ENCODE measurements around the gene SLC39A2. TPM values are rescaled to one million over a fixed set of nuclear protein-coding genes. Genes with fewer than 3 reads are reported as not detected.

SLC39A2 gene
- total RNA-seq, 2 experiments from 2014 or later, result not detected

- no peak overlapping the region for H3K4me3 Mint-ChIP-seq
- intact Hi-C loops (cut with micrococcal nuclease), result no loop called here
- H3K9me3 Mint-ChIP-seq, result no peaks in the 10 kb centered on the region
- peaks cover 4% of the 10 kb centered on the region for H3K4me1 Mint-ChIP-seq (ENCODE audit: low read depth)
- no peaks in the 10 kb centered on the region for H3K36me3 Mint-ChIP-seq (ENCODE audit: low read depth)
- no peak for DNase-seq
- H3K27ac Mint-ChIP-seq, result no peak overlapping the region
- H3K27me3 Mint-ChIP-seq (ENCODE audit: low read depth), result no peaks in the 10 kb centered on the region
- CTCF ChIA-PET, result interaction anchor here (0.5 to 11.6 kb wide), 7 partner anchors 15 to 149 kb away, joined by 3 to 260 read pairs (median 3); partner anchors contain the start of genes SLC39A2 and TMEM253
Measured at GRCh38 chr14:21018781-21019180, 19.7 kb downstream of the SLC39A2 start.

DNA sequence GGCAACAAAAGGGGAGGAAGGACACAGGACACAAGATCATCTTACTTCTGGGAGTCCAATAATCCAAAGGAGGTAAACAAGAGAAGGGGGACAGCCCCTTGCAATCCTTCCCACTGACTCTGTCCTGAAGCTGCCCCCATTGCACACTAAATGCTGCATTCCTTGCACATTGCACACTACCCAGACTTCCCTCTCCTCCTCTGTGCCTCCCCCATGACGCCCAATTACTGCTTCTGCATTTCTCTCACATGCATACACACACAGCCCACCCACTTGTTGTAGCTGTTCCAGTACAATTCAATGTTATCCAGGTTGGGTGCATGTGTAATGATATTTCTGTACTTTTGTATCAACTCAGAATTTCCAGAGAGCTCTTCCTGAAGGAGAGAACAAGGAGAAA is 20.3 kb downstream of the SLC39A2 start:
- Mint-ChIP-seq H3K9me3 (no peaks in the 10 kb centered on the region), H3K27me3 (ENCODE audit: low read depth) (no peaks in the 10 kb centered on the region), H3K4me3 (no peak overlapping the region), H3K36me3 (ENCODE audit: low read depth) (no peaks in the 10 kb centered on the region), H3K4me1 (ENCODE audit: low read depth) (peaks cover 10% of the 10 kb centered on the region), H3K27ac (no peak overlapping the region)
- no peak for DNase-seq
- intact Hi-C loops (cut with micrococcal nuclease), result no loop called here
- CTCF ChIA-PET, result interaction anchor here (0.9 to 11.6 kb wide), 5 partner anchors 16 to 86 kb away, joined by 3 to 260 read pairs (median 3); partner anchors contain the start of gene TMEM253

- peaks cover 10% of the 10 kb centered on the region for H3K4me1 Mint-ChIP-seq (ENCODE audit: low read depth)
- H3K27ac Mint-ChIP-seq, result no peak overlapping the region
- DNase-seq, result no peak
- no peaks in the 10 kb centered on the region for H3K27me3 Mint-ChIP-seq (ENCODE audit: low read depth)
- intact Hi-C loops (cut with micrococcal nuclease), result no loop called here
- H3K9me3 Mint-ChIP-seq, result no peaks in the 10 kb centered on the region
- CTCF ChIA-PET, result interaction anchor here (0.9 to 11.6 kb wide), 8 partner anchors 11 to 84 kb away, joined by 3 to 260 read pairs (median 3); partner anchors contain the start of gene TMEM253
- H3K4me3 Mint-ChIP-seq, result no peak overlapping the region
- no peaks in the 10 kb centered on the region for H3K36me3 Mint-ChIP-seq (ENCODE audit: low read depth)
Measured at GRCh38 chr14:21020977-21021545, 22.0 kb downstream of the SLC39A2 start.

DNA sequence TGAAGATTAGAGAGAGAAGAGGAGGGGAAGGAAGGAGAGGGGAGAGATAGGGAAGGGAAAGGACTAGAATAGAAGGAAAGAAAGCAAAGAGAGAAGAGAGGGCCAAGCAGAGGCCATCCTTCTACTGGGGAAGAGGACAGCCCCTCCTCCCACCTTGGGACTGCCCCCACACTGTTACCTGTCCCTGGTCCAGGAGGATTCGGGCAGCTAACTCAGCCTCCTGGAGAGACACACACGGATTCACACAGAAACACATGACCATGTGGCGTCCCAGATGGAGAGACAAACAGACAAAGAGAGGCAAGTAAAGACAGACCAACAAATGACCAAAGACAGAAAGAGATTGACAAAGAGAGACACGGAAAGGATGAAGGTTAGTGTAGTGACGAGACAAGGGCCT is 23.6 kb downstream of the SLC39A2 start:
- Mint-ChIP-seq H3K36me3 (ENCODE audit: low read depth) (no peaks in the 10 kb centered on the region), H3K4me3 (no peak overlapping the region), H3K9me3 (no peaks in the 10 kb centered on the region), H3K4me1 (ENCODE audit: low read depth) (peaks cover 10% of the 10 kb centered on the region), H3K27ac (no peak overlapping the region), H3K27me3 (ENCODE audit: low read depth) (no peaks in the 10 kb centered on the region)
- no peak for DNase-seq
- intact Hi-C loops (cut with micrococcal nuclease), result no loop called here
- CTCF ChIA-PET, result interaction anchor here (0.9 to 1.9 kb wide), 3 partner anchors 17 to 73 kb away, joined by 3 to 15 read pairs (median 4); no protein-coding TSS in a partner anchor

- H3K4me1 Mint-ChIP-seq (ENCODE audit: low read depth), result peaks cover 10% of the 10 kb centered on the region
- H3K27me3 Mint-ChIP-seq (ENCODE audit: low read depth), result no peaks in the 10 kb centered on the region
- no peak overlapping the region for H3K27ac Mint-ChIP-seq
- intact Hi-C loops (cut with micrococcal nuclease), result no loop called here
- CTCF ChIA-PET, result interaction anchor here (0.9 to 2.2 kb wide), 4 partner anchors 8 to 73 kb away, joined by 3 to 21 read pairs (median 10); no protein-coding TSS in a partner anchor
- no peaks in the 10 kb centered on the region for H3K36me3 Mint-ChIP-seq (ENCODE audit: low read depth)
- no peak overlapping the region for H3K4me3 Mint-ChIP-seq
- DNase-seq, result no peak
- no peaks in the 10 kb centered on the region for H3K9me3 Mint-ChIP-seq
Measured at GRCh38 chr14:21023174-21023573, 24.1 kb downstream of the SLC39A2 start.

DNA sequence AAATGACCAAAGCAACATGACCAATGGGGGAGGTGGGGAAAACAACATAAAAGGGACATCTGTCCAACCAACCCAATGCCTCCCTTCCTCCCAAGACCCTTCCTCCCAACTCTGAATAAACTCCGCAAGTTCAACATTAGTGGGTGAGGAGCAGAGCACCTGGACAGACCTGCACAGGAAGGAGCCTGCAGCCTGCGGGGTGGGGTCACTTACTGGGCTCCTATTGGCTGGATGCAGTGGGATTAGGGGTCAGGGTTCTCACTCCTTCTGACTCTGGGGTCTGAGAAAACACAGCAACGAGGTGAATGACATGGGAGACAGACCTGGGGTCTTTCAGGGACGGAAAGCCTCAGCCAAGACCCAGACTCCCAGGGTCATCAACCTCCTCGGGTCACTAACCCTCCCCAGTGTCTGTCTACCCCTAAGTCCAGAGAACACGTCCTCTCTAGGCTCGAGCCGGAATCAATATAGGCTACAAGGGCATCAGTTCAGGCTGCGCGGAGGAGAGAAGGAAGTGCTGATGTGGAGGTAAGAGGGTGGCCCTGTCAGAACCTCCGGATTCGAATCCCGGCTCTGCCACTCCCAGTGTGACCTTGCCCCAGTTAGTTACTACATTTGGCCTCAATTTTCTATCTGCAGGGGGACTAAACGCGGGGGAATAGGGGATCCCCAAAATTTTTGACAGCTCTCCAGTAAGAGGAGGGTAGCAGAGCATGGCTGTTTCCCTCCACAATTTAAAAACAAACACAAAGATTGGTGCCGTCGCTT is 24.9 kb downstream of the SLC39A2 start:
- Mint-ChIP-seq H3K9me3 (no peaks in the 10 kb centered on the region), H3K36me3 (ENCODE audit: low read depth) (no peaks in the 10 kb centered on the region), H3K4me3 (peak overlapping the region; percentile 72), H3K27me3 (ENCODE audit: low read depth) (no peaks in the 10 kb centered on the region), H3K27ac (no peak overlapping the region), H3K4me1 (ENCODE audit: low read depth) (peaks cover 10% of the 10 kb centered on the region)
- intact Hi-C loops (cut with micrococcal nuclease), result no loop called here
- DNase-seq, result peak; percentile 37
- CTCF ChIA-PET, result interaction anchor here (1.0 to 2.2 kb wide), 5 partner anchors 9 to 80 kb away, joined by 4 to 21 read pairs (median 7); no protein-coding TSS in a partner anchor

- intact Hi-C loops (cut with micrococcal nuclease), result loop anchor here (1.0 kb wide), 2 partner anchors 35 to 80 kb away; partner anchors contain the start of gene METTL17
Measured at GRCh38 chr14:21024585-21025370, 25.7 kb downstream of the SLC39A2 start, which contains the start of gene NDRG2. Gene NDRG2, minus strand, starts transcription at chr14:21025061. Its CDS starts 1,746 bp downstream, at chr14:21023315.

GRCh38 chr14:21025371-21026273 is 26.5 kb downstream of the SLC39A2 start:
- H3K4me3 Mint-ChIP-seq, result peak overlapping the region; percentile 67
- H3K27ac Mint-ChIP-seq, result no peak overlapping the region
- H3K9me3 Mint-ChIP-seq, result no peaks in the 10 kb centered on the region
- peaks cover 10% of the 10 kb centered on the region for H3K4me1 Mint-ChIP-seq (ENCODE audit: low read depth)
- no peaks in the 10 kb centered on the region for H3K27me3 Mint-ChIP-seq (ENCODE audit: low read depth)
- CTCF ChIA-PET, result interaction anchor here (1.0 to 1.7 kb wide), 4 partner anchors 11 to 77 kb away, joined by 3 to 7 read pairs (median 4); no protein-coding TSS in a partner anchor
- no peak for DNase-seq
- intact Hi-C loops (cut with micrococcal nuclease), result loop anchor here (1.0 kb wide), 2 partner anchors 36 to 79 kb away; partner anchors contain the start of gene METTL17
- H3K36me3 Mint-ChIP-seq (ENCODE audit: low read depth), result no peaks in the 10 kb centered on the region

More at GRCh38 chr14:21024585-21025370, 25.7 kb downstream of the SLC39A2 start, which contains the start of gene NDRG2:
- Mint-ChIP-seq H3K4me1 (ENCODE audit: low read depth) (peaks cover 10% of the 10 kb centered on the region), H3K27ac (no peak within 1 kb of the TSS), H3K27me3 (ENCODE audit: low read depth) (no peaks in the 10 kb centered on the region), H3K4me3 (peak within 1 kb of the TSS; percentile 72), H3K36me3 (ENCODE audit: low read depth) (no peaks in the 10 kb centered on the region), H3K9me3 (no peaks in the 10 kb centered on the region)
- CTCF ChIA-PET, result interaction anchor here (1.0 to 2.2 kb wide), 3 partner anchors 10 to 79 kb away, joined by 4 to 21 read pairs (median 7); no protein-coding TSS in a partner anchor
- DNase-seq, result peak; percentile 68

- Mint-ChIP-seq H3K4me1 (ENCODE audit: low read depth) (peaks cover 10% of the 10 kb centered on the region), H3K27ac (no peak overlapping the region), H3K4me3 (no peak overlapping the region), H3K27me3 (ENCODE audit: low read depth) (no peaks in the 10 kb centered on the region), H3K36me3 (ENCODE audit: low read depth) (no peaks in the 10 kb centered on the region), H3K9me3 (no peaks in the 10 kb centered on the region)
- DNase-seq, result no peak
- intact Hi-C loops (cut with micrococcal nuclease), result no loop called here
- CTCF ChIA-PET, result interaction anchor here (1.0 to 2.3 kb wide), 6 partner anchors 12 to 79 kb away, joined by 3 to 7 read pairs (median 4); no protein-coding TSS in a partner anchor
Measured at GRCh38 chr14:21026274-21026987, 27.3 kb downstream of the SLC39A2 start.

DNA sequence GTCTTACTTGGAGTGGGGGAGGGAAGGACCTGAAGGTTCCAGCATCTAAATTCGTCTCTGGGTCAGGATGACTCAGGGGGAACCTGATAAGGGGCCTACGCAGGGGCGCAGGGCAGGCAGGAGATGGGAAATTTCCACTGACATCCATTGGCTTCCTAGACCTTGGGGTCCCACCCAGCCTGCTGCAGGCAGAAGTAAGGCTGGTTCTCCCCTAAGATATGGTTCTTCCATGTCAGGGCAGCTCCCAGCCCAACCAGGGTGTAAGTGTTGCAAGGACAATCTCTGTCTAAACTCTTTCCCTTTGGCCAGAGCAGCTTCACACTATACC is 27.9 kb downstream of the SLC39A2 start:
- CTCF ChIA-PET, result interaction anchor here (1.0 to 2.3 kb wide), 5 partner anchors 12 to 78 kb away, joined by 3 to 7 read pairs (median 4); no protein-coding TSS in a partner anchor
- Mint-ChIP-seq H3K36me3 (ENCODE audit: low read depth) (no peaks in the 10 kb centered on the region), H3K4me1 (ENCODE audit: low read depth) (peaks cover 10% of the 10 kb centered on the region), H3K4me3 (no peak overlapping the region), H3K27ac (no peak overlapping the region), H3K9me3 (no peaks in the 10 kb centered on the region), H3K27me3 (ENCODE audit: low read depth) (no peaks in the 10 kb centered on the region)
- intact Hi-C loops (cut with micrococcal nuclease), result no loop called here
- DNase-seq, result no peak
